GM18505 (cell line): ENCODE results near the gene SIVA1.

Experiments used
- ATAC-seq: cut with Tn5 transposase; IDR thresholded peaks from one replicate; pipeline ENCODE4 v1.9.1; 2021; ENCODE audit not compliant: unreplicated experiment
- POLR2A ChIP-seq: IDR thresholded peaks from 4 replicates; pipeline ENCODE4 v1.6.1; 2011; ENCODE audit warnings: borderline replicate concordance; ENCODE audit not compliant: insufficient read depth, insufficient read length; ENCODE audit errors: extremely low read depth

The SIVA1 gene

DNA sequence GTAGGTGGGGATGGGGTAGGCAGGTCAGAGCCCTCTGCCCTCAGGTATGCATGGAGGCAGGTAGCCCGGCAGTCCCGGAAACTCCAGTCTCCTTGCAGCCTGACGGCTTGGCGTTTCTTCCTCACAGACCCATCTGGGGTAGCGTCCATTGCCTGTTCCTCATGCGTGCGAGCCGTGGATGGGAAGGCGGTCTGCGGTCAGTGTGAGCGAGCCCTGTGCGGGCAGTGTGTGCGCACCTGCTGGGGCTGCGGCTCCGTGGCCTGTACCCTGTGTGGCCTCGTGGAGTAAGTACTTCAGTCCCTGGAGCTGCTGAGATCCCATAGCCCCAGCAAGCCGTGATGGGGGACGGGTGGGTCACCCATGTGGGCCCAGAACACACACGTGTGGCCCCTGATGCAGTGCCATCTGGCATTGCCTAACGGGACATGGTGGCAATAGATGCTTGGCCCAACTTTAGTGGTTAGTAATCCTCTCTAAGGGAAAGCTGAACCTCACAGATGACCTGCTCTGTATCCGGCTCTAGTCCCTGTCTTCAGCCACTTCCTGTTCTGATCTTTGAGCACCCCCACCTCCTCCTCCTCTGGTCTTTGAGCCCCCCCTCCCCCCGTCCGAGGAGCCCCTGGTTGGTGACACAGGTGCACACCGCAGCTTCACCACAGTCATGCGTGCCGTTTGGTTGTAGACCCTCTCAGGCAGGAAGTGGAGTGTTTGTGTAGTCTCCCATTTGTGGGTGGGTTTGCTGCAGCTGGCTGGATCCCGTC lies 3.7 kb downstream of the SIVA1 start:
- no peak for TF ChIP-seq POLR2A
- ATAC-seq: no peak

DNA sequence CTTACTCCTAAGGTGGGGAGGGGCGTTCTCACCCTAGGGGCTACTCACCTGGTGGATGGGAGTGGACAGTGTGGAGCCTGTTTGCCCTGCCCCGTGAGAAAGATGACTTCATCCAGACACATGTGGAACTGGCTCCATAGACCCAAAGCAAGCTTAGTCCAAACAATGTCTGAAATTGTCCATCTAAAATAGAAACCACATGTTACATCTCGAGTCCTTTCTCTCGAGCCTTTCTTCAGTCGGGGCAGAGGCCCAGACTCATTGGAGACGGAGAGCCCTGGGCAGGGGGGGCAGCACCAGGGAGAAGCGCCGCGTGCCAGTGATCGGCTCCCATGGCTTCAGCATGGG lies 4.3 kb downstream of the SIVA1 start:
- ATAC-seq: no peak
- no peak for TF ChIP-seq POLR2A

DNA sequence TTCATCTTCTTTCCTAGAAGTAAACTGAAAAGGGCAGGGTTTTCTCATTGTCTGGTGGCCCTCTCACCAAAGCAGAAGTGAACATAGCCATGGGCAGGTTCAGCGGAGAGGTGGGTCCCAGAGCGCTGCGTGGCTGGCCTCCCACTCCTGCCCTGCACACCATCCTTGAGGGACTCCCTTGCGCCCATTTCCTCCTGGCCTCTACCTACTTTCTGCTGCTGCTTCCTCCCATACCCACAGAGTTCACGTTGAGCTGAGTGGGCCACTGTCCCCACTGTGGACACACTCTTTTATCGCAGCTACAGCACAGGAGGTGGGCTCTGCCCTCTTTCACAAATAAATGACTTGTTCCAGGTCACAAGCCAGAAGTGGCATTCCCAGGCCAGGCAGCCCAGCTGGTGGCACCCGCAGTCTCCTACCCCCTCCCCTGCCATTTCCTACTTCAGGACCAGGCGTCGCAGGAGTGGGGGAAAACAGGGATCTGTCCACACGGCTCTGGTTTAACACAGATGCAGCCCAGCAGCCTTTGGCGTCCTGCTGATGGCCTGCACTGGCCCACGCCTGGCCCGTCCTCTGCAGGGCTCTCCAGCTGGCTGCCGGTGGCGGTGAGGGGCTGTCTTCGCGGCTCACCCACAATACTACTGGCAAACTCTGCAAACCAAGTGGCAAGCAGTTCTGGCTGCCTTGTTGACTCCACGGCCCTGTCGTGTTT lies 4.9 kb downstream of the SIVA1 start:
- no peak for TF ChIP-seq POLR2A
- ATAC-seq: no peak

DNA sequence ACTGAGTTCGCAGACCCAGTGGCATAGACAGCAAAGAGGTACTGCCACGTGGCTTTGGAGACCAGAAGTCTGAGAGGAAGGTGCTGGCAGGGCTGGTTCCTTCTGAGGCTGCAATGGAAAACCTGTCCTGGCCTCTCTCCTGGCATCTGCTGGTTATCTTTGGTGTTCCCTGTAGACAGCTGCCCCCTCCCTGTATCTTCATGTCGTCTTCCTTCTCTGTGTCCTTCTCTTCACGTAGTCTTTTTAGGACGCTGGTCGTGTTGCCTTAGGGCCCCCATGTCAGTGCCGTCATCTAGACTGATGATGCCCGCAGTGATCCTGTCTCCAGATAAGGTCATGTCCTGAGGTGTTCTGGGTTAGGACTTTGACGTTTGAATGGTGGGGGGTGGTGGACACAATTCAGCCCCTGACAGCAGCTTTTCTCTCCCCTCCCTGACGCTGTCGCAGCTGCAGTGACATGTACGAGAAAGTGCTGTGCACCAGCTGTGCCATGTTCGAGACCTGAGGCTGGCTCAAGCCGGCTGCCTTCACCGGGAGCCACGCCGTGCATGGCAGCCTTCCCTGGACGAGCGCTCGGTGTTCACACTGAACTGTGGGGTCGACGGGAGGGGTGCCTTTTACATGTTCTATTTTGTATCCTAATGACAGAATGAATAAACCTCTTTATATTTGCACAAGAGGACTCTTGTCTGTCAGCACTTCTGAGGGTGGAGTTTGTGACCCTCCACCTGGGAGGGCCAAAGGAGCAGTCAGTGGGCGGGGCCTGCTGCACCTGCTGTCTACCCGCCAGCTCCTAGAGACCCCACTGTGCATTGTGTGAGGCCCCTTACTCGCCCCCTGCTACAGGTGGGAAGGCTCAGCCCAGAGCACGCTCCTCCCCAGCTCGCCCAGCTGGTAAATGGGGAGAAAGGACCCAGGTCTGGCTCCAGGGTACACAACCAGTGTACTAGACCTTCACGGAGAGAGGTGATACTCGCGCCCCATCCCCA lies 6.3 kb downstream of the SIVA1 start:
- TF ChIP-seq POLR2A: no peak
- no peak for ATAC-seq

DNA sequence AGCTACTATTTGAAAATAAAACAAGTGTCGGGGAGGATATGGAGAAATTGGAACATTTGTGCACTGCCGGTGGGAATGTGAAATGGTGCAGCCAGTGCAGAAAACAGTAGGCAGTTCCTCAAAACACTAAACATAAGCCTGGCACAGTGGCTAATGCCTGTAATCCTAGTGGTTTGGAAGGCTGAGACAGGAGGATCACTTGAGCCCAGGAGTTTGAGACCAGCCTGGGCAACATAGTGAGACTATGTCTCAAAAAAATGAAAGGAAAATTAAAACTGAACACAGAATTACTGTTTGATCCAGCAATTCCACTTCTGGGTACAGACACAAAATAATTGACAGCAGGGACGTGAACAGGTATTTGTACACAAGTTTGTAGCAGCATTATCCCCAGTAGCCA lies 12.6 kb downstream of the SIVA1 start:
- TF ChIP-seq POLR2A: no peak
- ATAC-seq: no peak

DNA sequence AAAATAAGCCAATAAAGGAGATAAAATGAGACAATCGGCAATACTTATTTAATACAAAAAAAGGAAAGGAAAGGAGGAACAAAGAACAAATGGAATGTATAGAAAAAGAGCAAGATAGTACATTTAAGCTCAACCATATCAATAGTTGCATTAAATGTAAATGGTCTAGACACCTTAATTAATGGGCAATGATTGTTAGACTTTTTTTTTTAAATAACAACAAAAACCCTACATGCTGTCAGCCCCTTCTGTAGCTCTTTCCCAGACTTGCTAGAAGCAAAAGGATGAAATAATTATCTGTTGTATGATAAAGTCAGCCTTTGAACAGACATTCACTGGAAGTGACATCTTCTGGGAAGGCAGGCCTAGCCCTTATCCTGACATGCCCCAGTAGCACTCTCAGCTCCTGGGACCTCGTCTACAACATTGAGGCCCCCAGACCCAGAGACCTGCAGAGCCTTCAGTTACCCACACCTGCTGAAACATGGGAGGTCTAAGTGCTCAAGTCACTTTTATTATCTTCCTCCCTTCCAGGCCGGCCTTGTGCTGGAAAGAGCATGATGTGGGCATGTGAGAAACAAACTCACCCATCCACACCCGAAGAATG lies 13.4 kb downstream of the SIVA1 start:
- ATAC-seq: no peak
- no peak for TF ChIP-seq POLR2A

DNA sequence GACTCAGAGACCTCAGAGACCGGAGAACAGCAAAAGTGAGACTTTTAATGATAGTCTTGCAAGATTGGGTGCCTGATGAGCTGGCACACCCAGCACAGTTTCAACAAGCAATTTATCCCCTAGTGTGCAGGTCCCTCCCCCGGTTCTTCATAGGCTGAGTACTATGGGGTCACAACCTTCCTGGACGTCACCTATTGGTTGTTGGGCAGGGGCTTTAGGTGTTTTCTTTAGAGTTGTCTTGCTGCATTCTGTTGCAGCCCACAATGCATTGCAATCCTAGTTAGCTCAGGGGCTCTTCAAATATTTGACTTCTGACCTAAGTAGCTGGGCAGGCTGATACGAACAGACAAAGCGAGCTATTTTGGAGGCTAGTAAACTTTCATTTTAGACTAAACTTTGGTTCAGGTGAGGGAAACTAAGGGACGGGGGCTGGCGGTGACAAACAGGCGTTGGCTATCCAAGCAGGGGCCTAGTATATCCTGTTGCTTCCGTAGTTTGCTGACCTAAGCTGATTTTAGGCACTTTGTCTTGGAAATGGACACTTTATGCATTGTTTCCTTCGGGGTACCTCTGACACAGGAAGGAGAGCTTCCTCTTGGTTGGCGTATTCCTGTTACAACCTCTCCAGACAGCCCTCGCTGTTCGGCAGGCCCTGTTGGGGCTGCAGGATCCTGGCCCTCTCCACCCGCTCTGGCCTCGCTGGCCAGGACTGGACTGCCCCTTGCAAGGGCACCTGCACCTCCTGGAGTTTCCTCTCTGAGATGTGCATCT lies 14.1 kb downstream of the SIVA1 start:
- ATAC-seq: no peak
- TF ChIP-seq POLR2A: no peak

DNA sequence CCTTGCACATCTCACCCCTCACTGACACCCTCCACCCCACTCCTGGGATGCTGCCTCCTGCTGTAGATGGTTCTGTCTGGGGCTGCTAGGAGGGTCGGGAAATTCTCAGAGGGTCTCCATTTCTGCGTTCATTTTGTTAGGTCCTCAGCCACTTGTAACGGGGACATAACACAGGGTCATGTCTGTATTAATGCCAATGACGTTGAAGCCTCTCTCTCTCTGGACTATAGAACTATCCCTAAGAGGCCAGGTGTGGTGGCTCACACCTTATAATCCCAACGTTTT lies 14.6 kb downstream of the SIVA1 start:
- TF ChIP-seq POLR2A: no peak
- ATAC-seq: no peak

DNA sequence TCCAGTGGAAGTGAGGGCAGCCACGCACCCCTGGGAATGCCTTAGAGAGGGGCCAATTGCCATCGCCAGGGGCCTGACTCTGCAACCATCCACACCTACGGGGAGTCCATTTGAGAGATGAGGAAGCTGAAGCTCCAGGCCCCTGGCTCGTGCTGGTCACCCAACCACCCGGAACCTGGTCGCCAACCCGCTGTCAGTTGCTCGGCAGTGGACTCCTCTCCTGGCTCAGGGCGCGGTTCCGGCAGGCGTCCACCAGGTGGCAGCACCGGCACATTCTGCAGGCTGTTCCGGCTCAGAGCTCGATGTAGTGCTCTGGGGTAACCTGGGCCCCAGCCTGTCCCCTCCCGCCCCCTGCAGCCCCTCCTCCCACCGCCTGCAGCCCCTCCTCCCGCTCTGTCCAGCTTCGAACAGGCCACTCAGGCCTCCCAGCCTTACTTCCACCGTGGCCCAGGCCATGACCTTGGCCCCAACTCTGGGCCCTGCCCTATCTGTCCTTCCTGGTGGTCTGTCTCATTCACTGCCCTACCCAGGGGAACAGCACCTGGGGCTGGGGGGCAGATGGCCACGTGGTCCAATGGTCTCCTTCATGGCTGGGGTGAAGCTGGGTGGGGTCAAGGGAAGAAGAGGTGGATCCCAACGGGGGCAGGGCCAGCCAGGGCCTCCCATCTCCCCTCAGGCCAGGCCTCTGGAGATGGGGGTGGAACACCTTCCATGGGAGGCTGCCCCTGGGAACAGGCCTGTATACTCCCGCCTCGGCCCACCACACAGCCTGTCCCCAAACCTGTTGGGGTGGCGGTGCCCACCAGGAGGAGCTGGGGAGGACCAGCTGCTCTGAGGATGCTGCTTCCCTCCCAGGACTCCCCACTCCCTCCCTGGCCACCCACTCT lies 15.7 kb downstream of the SIVA1 start:
- peak; percentile 68 for ATAC-seq
- TF ChIP-seq POLR2A: no peak

DNA sequence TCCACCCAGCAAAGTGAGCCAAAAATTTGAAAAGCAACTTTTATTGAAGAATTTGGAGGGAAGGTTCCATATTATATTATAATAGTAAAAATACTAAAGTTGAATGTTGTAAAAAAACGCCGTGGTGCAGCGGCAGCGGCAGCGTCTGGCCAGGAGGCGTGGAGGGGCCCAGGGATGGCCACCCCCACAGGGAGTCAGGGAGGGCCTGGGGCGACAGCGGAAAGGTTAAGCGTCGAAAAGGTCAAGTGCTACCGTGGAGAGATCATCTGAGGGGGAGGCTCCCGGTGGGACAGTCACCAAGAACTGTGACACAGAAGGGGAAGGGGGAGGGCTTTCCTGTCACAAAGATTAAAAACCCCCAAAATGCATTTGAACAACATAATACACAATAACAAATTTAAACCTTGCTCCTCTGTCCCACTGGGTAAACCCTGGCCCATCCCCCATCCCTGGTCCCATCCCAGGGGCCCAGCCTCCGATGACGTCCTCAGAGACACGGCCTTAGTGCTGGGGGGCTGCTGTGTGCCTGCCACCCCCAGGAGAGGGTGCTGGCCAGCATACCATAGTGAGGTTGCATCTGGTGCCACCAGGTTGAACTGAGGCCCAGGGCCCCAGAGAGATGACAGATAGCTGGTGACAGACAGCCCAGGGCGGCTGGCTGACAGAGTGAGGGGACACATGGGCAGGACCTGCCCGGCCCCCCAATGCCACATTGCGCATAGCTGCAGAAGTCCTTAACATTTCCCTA lies 16.6 kb downstream of the SIVA1 start:
- TF ChIP-seq POLR2A: no peak
- no peak for ATAC-seq

DNA sequence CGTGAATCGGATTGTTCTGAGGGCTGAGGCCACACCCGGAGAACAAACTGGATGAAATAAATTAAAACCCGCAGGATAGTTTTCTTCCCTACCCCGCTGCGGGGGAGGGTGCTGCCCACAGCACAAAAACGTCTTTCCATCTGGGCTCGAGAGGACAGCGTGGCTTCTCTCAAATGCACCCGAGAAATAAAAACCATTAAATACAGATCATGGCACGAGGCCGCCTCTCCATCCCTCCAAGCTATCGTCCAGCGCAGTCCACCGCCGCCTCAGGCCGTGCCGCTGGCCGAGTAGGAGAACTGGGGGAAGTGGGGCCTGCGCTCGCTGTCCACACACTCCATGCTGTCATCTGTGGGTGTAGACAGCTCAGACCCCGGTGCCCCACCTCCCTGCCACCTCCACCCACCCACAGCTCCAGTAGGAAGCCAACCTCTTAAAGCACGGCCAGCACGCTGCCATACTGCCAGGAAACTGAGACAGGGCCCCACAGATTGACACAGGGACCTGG lies 17.2 kb downstream of the SIVA1 start:
- ATAC-seq: no peak
- no peak for TF ChIP-seq POLR2A
